Heart right ventricle (tissue), 16 donors: Measurements from ENCODE around the gene HMGXB3. TPM values are rescaled to one million over a fixed set of nuclear protein-coding genes. Genes with fewer than 3 reads are reported as not detected.

Experiments
- ATAC-seq, 8 donors: fragments of 200-7000 bp; cut with Tn5 transposase; one replicate each; pipeline ENCODE4 v1.9.1; 2020; ENCODE audit warnings: mild to moderate bottlenecking in 8 of 8, moderate library complexity in 8 of 8, moderate number of reproducible peaks in 1 of 8
- DNase-seq, 2 donors: peaks; one replicate each; pipeline ENCODE4 v3.0.0-alpha.2; 2020
- H3K27ac ChIP-seq, 10 donors: fragments of 200-600 bp; sonication (generic) in 2 of 10; one replicate each; pipeline versions ENCODE4 v1.5.0 to v1.8.0; 2020 to 2022; ENCODE audit warnings: mild to moderate bottlenecking in 3 of 10
- H3K27me3 ChIP-seq, 7 donors: fragments of 200-600 bp; one replicate each; pipeline ENCODE4 v1.8.0; 2021 to 2022; ENCODE audit warnings: mild to moderate bottlenecking in 2 of 7
- H3K36me3 ChIP-seq, 9 donors: fragments of 200-600 bp; sonication (generic) in 1 of 9; one replicate each; pipeline versions ENCODE4 v1.5.0 to v1.8.0; 2020 to 2022; ENCODE audit warnings: mild to moderate bottlenecking in 2 of 9
- H3K4me1 ChIP-seq, 9 donors: fragments of 200-600 bp; sonication (generic) in 1 of 9; one replicate each; pipeline versions ENCODE4 v1.5.0 to v1.8.0; 2020 to 2022; ENCODE audit warnings: mild to moderate bottlenecking in 4 of 9
- H3K4me3 ChIP-seq, 10 donors: fragments of 200-600 bp; sonication (generic) in 2 of 10; one replicate each; pipeline versions ENCODE4 v1.5.0 to v1.8.0; 2020 to 2022; ENCODE audit warnings: mild to moderate bottlenecking in 7 of 10, moderate library complexity in 2 of 10
- H3K9me3 ChIP-seq, 11 donors: fragments of 200-600 bp in 10 of 11; sonication (generic) in 2 of 11; one replicate each; pipeline versions ENCODE4 v1.5.0 to v1.8.0; 2013 to 2022; ENCODE audit warnings: mild to moderate bottlenecking in 2 of 11, control low read depth in 1 of 11, moderate library complexity in 1 of 11
- WGBS, 2 donors: extraction: QIAGEN DNeasy Blood & Tissue Kit; methylation state at CpG; one replicate each; pipeline ENCODE4 v1.1.7; 2013; ENCODE audit warnings: inconsistent platforms in 1 of 2; 5-methylcytosine and 5-hydroxymethylcytosine counted together
- intact Hi-C, 10 donors: fragments of 100-400 bp; cut with DNase I; formaldehyde crosslinking; loops; one replicate each; pipeline versions ENCODE4 v1.11.1 to v1.14.2; 2022
- polyA plus RNA-seq, 2 donors: library from polyadenylated mRNA; stranded (reverse); fragments of 200-250 nt; gene quantifications; one replicate each; pipeline ENCODE4 v1.2.3, GENCODE V29; 2013
- total RNA-seq, 10 donors: library from RNA; stranded (reverse); fragmentation: NEBNext Ultra II Directional in 3 of 10; extraction: Animal tissue kit (Norgen Biotek cat#: 25700) in 3 of 10; gene quantifications; one replicate each; pipeline versions ENCODE4 v1.2.1 to v1.2.4, GENCODE V29; 2021 to 2023
- TF ChIP-seq, protein P1 (sequence below), 9 donors: fragments of 200-600 bp; sonication (generic) in 2 of 9; IDR thresholded peaks; one replicate each; pipeline versions ENCODE4 v1.5.0 to v1.8.0; 2021 to 2022; ENCODE audit warnings: antibody characterized with exemption in 9 of 9, mild to moderate bottlenecking in 5 of 9, moderate library complexity in 1 of 9
- donor health status: Arrhythmogenic right ventricular cardiomyopathy.
- donor health status: ischemic (EF 13 %, LVEDD 7.1; RV severe dilation, severe dysfunction).
- donor health status: healthy with polysubstance abuse.
- donor health status: DM: no; HTN: yes; CAD: no.
- donor health status: DM: no; HTN: no; CAD: no.
- donor health status: ischemic (EF 25% LVEDD 6.9; RV normal size, moderate dysfunction).
- donor health status: ischemic (EF 25% LVEDD 5.7; RV mildly dilated, moderate dysfunction).
- donor health status: healthy.
- donor health status: DM: yes; HTN: yes; CAD: no.
- donor health status: Ischemic cardiomyopathy.
- donor health status: ischemic (EF 35%, LVEDD 5.7; RV mildly dilated, moderate dysfunction).
- donor health status: nonischemic (EF 11% LVEDD 7.7; RV severe dilation, severe dysfunction).
- donor health status: DM: yes; HTN: yes; CAD: no.
- donor health status: PGD.
- donor health status: ischemic (EF 29% LVEDD 5.4; RV normal size, mild dysfunction).
- donor health status: nonischemic (EF 23%, LVEDD 6.1; RV moderate dilation, normal function).

The HMGXB3 gene
- total and polyA plus RNA-seq, 12 donors = 12.7 to 17.9 (median 14.9) TPM

DNA sequence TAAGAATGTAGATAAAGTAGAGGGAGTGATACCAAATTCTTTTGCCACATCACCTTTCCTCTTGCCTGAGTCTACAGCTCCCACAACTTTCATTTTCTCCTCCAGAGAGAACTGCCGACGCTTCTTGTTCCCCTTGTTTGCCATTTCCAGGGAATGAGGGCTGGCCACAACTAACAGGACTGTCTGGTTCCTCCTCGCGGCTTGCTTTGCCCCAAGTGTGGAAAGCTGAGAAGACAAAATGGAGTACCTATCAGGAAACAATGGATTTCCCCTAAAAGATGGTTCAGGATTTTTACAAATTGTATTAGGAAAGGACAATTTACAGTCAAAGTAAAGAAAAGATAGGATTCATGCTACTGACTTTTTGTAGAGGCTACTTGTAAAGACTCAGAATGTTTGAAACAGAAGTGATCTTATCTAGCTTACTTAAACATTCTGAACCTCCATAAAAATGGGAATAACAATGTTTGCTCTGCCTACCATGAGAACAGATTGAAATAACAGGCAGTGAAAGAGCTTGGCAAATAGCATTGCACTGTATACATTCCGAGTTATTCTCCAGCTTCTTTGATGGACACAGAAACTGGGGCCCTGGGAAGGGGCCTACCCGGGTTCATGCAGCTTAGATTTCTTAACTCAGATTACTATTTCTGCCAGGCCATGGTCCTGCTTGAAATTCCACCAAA, 4.2 kb upstream of the HMGXB3 start:
- H3K27ac ChIP-seq = no peak overlapping the region

DNA sequence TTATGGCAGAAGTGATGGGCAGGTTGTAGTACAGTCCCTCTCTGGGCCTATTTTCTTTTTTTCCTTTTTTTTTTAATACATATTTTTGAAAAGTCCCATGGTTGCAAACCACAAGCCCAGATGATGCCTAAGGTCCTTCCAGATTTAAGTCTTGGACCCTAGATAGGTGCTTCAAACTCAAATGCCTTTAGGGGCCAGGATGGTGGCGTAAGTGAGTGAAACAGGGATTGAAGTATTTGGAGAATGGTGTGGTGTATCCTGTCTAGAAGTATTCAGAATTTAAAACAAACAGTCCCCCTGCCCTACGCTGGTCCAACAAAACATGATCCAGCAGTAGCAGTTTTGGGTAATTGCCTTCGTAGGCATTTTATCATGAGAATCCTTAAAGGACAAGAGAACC, 2.3 kb upstream of the HMGXB3 start:
- no peak for DNase-seq

More for the DNA sequence above, 4.2 kb upstream of the HMGXB3 start:
- H3K4me1 ChIP-seq = peaks cover under 1 to 32% (median 17%) of the 10 kb centered on the region in 9 donors
- peaks cover 0 to 30% (median 6%) of the 10 kb centered on the region in 9 donors for H3K36me3 ChIP-seq
- no peak overlapping the region for H3K4me3 ChIP-seq
- 91 to 93% methylated on average over 6 of the region's 6 CpGs for WGBS, 2 donors
- H3K9me3 ChIP-seq = no peaks in the 10 kb centered on the region
- H3K27me3 ChIP-seq = no peaks in the 10 kb centered on the region
- intact Hi-C loops = loop anchor here in 1 of 10 donors (10.0 kb wide), 1 partner anchor 162 kb away; no protein-coding TSS in a partner anchor
- DNase-seq (no peak), ATAC-seq (no peak)
- TF ChIP-seq, protein P1, sequence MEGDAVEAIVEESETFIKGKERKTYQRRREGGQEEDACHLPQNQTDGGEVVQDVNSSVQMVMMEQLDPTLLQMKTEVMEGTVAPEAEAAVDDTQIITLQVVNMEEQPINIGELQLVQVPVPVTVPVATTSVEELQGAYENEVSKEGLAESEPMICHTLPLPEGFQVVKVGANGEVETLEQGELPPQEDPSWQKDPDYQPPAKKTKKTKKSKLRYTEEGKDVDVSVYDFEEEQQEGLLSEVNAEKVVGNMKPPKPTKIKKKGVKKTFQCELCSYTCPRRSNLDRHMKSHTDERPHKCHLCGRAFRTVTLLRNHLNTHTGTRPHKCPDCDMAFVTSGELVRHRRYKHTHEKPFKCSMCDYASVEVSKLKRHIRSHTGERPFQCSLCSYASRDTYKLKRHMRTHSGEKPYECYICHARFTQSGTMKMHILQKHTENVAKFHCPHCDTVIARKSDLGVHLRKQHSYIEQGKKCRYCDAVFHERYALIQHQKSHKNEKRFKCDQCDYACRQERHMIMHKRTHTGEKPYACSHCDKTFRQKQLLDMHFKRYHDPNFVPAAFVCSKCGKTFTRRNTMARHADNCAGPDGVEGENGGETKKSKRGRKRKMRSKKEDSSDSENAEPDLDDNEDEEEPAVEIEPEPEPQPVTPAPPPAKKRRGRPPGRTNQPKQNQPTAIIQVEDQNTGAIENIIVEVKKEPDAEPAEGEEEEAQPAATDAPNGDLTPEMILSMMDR (IDR thresholded peaks at IDR 0.05) = no peak

DNA sequence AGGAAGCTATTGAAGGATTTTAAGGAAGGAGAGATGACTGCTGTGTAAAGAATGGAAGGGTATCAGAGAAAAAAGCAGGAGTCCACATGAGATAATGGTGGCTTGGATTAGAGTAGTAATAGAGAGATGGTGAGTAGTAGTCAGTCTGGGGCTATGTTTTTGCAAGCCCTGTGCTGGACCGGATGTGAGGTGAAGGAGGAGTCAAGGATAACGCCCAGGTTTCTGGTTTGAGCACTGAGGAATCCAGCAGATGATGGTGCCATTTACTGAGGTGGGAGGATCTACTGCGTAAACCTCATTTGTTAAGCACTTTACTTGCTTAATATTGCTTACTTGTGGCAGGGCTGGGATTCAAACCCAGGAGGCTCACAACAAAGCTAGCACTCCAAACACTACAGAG, 1.2 kb upstream of the HMGXB3 start:
- intact Hi-C loops = loop anchor here in 1 of 10 donors (10.0 kb wide), 1 partner anchor 165 kb away; no protein-coding TSS in a partner anchor
- 75 to 76% methylated on average over 3 of the region's 3 CpGs for WGBS, 2 donors
- ATAC-seq = no peak

More for the DNA sequence above, 2.3 kb upstream of the HMGXB3 start:
- TF ChIP-seq, protein P1 (IDR thresholded peaks at IDR 0.05) = no peak
- no peaks in the 10 kb centered on the region for H3K27me3 ChIP-seq
- WGBS, 2 donors = 97 to 99% methylated on average over 3 of the region's 3 CpGs
- H3K27ac ChIP-seq = no peak overlapping the region
- no peak overlapping the region for H3K4me3 ChIP-seq
- intact Hi-C loops = loop anchor here in 1 of 10 donors (10.0 kb wide), 1 partner anchor 163 kb away; no protein-coding TSS in a partner anchor
- peaks cover 0 to 30% (median 6%) of the 10 kb centered on the region in 9 donors for H3K36me3 ChIP-seq
- H3K9me3 ChIP-seq = no peaks in the 10 kb centered on the region
- ATAC-seq = no peak
- H3K4me1 ChIP-seq = peaks cover 7 to 46% (median 36%) of the 10 kb centered on the region in 9 donors

DNA sequence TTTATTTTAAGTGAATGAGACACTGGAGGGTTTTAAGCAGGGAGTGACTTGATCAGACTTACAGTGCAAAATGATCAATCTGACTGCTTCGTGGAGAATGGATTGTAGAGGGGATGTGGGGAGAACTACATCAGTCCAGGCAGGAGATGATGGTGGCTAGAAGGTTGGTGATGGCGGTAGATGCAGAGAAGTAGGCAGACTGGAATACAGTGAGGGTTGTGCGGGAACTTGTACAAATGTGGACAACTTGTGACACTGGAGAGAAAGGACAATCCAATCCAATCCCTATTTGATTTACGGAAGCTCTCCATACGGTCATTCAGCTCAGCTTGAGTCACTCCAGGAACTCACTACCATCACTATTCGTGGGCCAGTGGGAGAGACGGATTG, 678 bp upstream of the HMGXB3 start:
- no peak for DNase-seq
- 9 to 15% methylated on average over 7 of the region's 7 CpGs for WGBS, 2 donors
- H3K4me1 ChIP-seq = peaks cover 7 to 45% (median 35%) of the 10 kb centered on the region in 9 donors
- intact Hi-C loops = loop anchor here in 1 of 10 donors (10.0 kb wide), 1 partner anchor 165 kb away; no protein-coding TSS in a partner anchor
- H3K9me3 ChIP-seq = no peaks in the 10 kb centered on the region
- peaks cover 0 to 39% (median 6%) of the 10 kb centered on the region in 9 donors for H3K36me3 ChIP-seq
- H3K27ac ChIP-seq = peak overlapping the region; percentile 83 to 97 (median 95)
- TF ChIP-seq, protein P1 (IDR thresholded peaks at IDR 0.05) = no peak
- ATAC-seq = no peak
- peak overlapping the region; percentile 72 to 100 (median 98) for H3K4me3 ChIP-seq
- H3K27me3 ChIP-seq = no peaks in the 10 kb centered on the region

More for the DNA sequence above, 1.2 kb upstream of the HMGXB3 start:
- peak overlapping the region in 8 of 10 donors; percentile 72 to 100 (median 96) for H3K4me3 ChIP-seq
- H3K36me3 ChIP-seq = peaks cover 0 to 39% (median 6%) of the 10 kb centered on the region in 9 donors
- no peak for DNase-seq
- peaks cover 7 to 45% (median 36%) of the 10 kb centered on the region in 9 donors for H3K4me1 ChIP-seq
- no peaks in the 10 kb centered on the region for H3K9me3 ChIP-seq
- TF ChIP-seq, protein P1 (IDR thresholded peaks at IDR 0.05) = no peak
- H3K27me3 ChIP-seq = no peaks in the 10 kb centered on the region
- H3K27ac ChIP-seq = peak overlapping the region in 6 of 10 donors; percentile 91 to 97 (median 96)
